Mesenchymal stem cell (in vitro differentiated cells and primary cell): ENCODE measurements around the gene ERICH6B. TPM values are rescaled to one million over a fixed set of nuclear protein-coding genes. Genes with fewer than 3 reads are reported as not detected.
A peak's percentile ranks its signal among the peaks of the same experiment; 100 is the strongest.
"Not testable (repeated sequence)": the region's sequence is repeated elsewhere in the genome, so short reads cannot be mapped to it uniquely, and the experiment has no call there.

Experiments
- DNase-seq: peaks from one replicate; pipeline ENCODE4 v3.0.0-alpha.2; 2013
- H2AFZ ChIP-seq: one replicate; pipeline ENCODE4 v1.6.1; 2013; ENCODE audit warnings: low read depth, mild to moderate bottlenecking, control low read depth, inconsistent platforms, low read length, moderate library complexity
- H2AK5ac ChIP-seq: 2 replicates; pipeline ENCODE4 v1.6.1; 2013; ENCODE audit warnings: low read length, moderate library complexity, mild to moderate bottlenecking, inconsistent platforms; ENCODE audit not compliant: severe bottlenecking
- H2BK120ac ChIP-seq: one replicate; pipeline ENCODE4 v1.6.1; 2013; ENCODE audit warnings: low read depth, mild to moderate bottlenecking, inconsistent platforms, low read length, moderate library complexity
- H2BK12ac ChIP-seq, 2 experiments: one replicate each; pipeline ENCODE4 v1.6.1; 2013; ENCODE audit warnings: inconsistent platforms in 2 of 2, low read length in 2 of 2, mild to moderate bottlenecking in 2 of 2, moderate library complexity in 2 of 2, control low read depth in 1 of 2
- H2BK15ac ChIP-seq: one replicate; pipeline ENCODE4 v1.6.1; 2013; ENCODE audit warnings: mild to moderate bottlenecking, low read depth, inconsistent platforms; ENCODE audit not compliant: poor library complexity, severe bottlenecking
- H2BK5ac ChIP-seq: 2 replicates; pipeline ENCODE4 v1.6.1; 2013; ENCODE audit warnings: low read depth, mild to moderate bottlenecking, low read length, control low read depth, inconsistent platforms; ENCODE audit not compliant: poor library complexity, severe bottlenecking
- H3K14ac ChIP-seq, 2 experiments: one replicate each; pipeline ENCODE4 v1.6.1; 2013; ENCODE audit warnings: inconsistent platforms in 2 of 2, low read length in 2 of 2, control low read depth in 1 of 2, mild to moderate bottlenecking in 1 of 2, moderate library complexity in 1 of 2
- H3K18ac ChIP-seq, 2 experiments: one replicate each; pipeline ENCODE4 v1.6.1; 2013; ENCODE audit warnings: inconsistent platforms in 2 of 2, low read length in 2 of 2, control low read depth in 1 of 2, low read depth in 1 of 2, mild to moderate bottlenecking in 1 of 2
- H3K23ac ChIP-seq, 2 experiments: one replicate each; pipeline ENCODE4 v1.6.1; 2013; ENCODE audit warnings: inconsistent platforms in 2 of 2, low read length in 2 of 2, mild to moderate bottlenecking in 2 of 2, moderate library complexity in 2 of 2, control low read depth in 1 of 2
- H3K27ac ChIP-seq: 2 replicates; pipeline ENCODE4 v1.5.1; 2013; ENCODE audit warnings: mild to moderate bottlenecking, moderate library complexity, low read length, control low read depth, inconsistent platforms; ENCODE audit not compliant: poor library complexity, severe bottlenecking
- H3K27me3 ChIP-seq, 2 experiments: 2 replicates each; pipeline versions ENCODE4 v1.6.1 to v1.7.0; 2013; ENCODE audit warnings: low read length in 2 of 2, mild to moderate bottlenecking in 2 of 2, moderate library complexity in 2 of 2, control low read depth in 1 of 2, inconsistent platforms in 1 of 2; ENCODE audit not compliant: control insufficient read depth in 1 of 2, insufficient read depth in 1 of 2
- H3K36me3 ChIP-seq, 2 experiments: 2 replicates each; pipeline versions ENCODE4 v1.6.1 to v1.7.0; 2013; ENCODE audit warnings: low read length in 2 of 2, control low read depth in 1 of 2, inconsistent platforms in 1 of 2, low read depth in 1 of 2, mild to moderate bottlenecking in 1 of 2; ENCODE audit not compliant: insufficient read depth in 2 of 2, control insufficient read depth in 1 of 2
- H3K4ac ChIP-seq, 2 experiments: one replicate each; pipeline ENCODE4 v1.6.1; 2013; ENCODE audit warnings: inconsistent platforms in 2 of 2, low read length in 2 of 2, mild to moderate bottlenecking in 2 of 2, moderate library complexity in 2 of 2, control low read depth in 1 of 2, low read depth in 1 of 2
- H3K4me1 ChIP-seq: 2 replicates; pipeline ENCODE4 v1.6.1; 2013; ENCODE audit warnings: low read depth, low read length, control low read depth; ENCODE audit not compliant: control insufficient read depth, insufficient read depth
- H3K4me2 ChIP-seq: 2 replicates; pipeline ENCODE4 v1.6.1; 2013; ENCODE audit warnings: low read length, mild to moderate bottlenecking, inconsistent platforms; ENCODE audit not compliant: poor library complexity, severe bottlenecking
- H3K4me3 ChIP-seq, 2 experiments: 2 replicates each; pipeline versions ENCODE4 v1.5.1 to v1.7.0; 2013; ENCODE audit warnings: low read length in 2 of 2, mild to moderate bottlenecking in 2 of 2, control low read depth in 1 of 2, low read depth in 1 of 2; ENCODE audit not compliant: insufficient read depth in 1 of 2
- H3K79me1 ChIP-seq: replicated peaks from 2 replicates; pipeline ENCODE4 v1.6.1; 2013; ENCODE audit warnings: mild to moderate bottlenecking, control low read depth, low read length, inconsistent platforms; ENCODE audit not compliant: poor library complexity, severe bottlenecking
- H3K9ac ChIP-seq: 2 replicates; pipeline ENCODE4 v1.7.0; 2013; ENCODE audit warnings: mild to moderate bottlenecking, low read length, moderate library complexity
- H3K9me3 ChIP-seq: 2 replicates; pipeline ENCODE4 v1.7.0; 2013; ENCODE audit warnings: mild to moderate bottlenecking, low read length; ENCODE audit not compliant: control insufficient read depth
- H4K8ac ChIP-seq: one replicate; pipeline ENCODE4 v1.6.1; 2013; ENCODE audit warnings: inconsistent platforms, mild to moderate bottlenecking, low read length, moderate library complexity
- H4K91ac ChIP-seq: one replicate; pipeline ENCODE4 v1.6.1; 2013; ENCODE audit warnings: mild to moderate bottlenecking, low read length, inconsistent platforms
- WGBS: methylation state at CpG from one replicate; pipeline ENCODE4 v1.1.7; 2013; ENCODE audit warnings: mixed read lengths; 5-methylcytosine and 5-hydroxymethylcytosine counted together
- polyA plus RNA-seq, 2 experiments: library from polyadenylated mRNA; stranded (reverse); fragments of 200-250 nt; gene quantifications; one replicate each; pipeline ENCODE4 v1.2.3, GENCODE V29; 2013

ERICH6B gene
- not detected for polyA plus RNA-seq (2013, experiment 1 of 2)
- polyA plus RNA-seq (2013, experiment 2 of 2): not detected

DNA sequence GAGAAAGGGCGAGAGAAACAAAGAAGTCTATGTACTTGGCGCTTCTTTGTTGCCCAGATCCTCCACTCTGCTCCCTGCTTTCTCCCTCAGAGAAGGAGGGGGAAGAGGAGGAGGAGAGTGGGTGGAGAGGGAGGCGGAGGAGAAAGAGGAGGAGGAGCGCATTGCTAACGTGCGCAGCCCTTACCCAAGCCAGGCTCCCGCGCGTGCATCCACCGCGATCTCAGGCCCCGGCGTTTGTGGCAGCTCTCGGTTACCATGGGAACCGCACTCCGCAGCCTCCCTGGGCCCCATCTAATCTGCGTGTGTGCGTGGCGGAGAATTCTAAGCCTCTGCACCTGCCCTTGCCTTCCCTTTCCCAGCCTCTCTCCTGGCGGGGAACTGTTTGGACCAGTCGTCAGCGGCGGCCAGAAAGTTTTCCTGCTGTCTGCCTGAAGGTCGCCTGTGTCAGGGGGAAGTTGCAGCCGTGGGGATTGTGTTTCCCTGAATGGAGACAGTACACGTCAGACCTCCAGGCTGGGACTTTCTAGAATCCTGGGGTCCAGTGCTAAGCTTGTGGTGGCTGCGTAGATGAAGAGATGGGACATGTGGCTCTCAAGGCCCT lies at the start of gene ERICH6B:
ERICH6B (minus strand) TSS at position 239 of the 601 bp plus-strand sequence. CDS start 18,734 bp downstream, outside the sequence.
- H3K4ac ChIP-seq: no peak within 1 kb of the TSS
- H2BK15ac ChIP-seq: no peak within 1 kb of the TSS
- no peaks in the 10 kb centered on the region for H3K36me3 ChIP-seq
- no peak within 1 kb of the TSS for H3K27ac ChIP-seq
- peak within 1 kb of the TSS; percentile 13 for H4K8ac ChIP-seq
- WGBS: 5% methylated on average over 22 of the region's 27 CpGs
- no peak within 1 kb of the TSS for H3K23ac ChIP-seq
- H2BK12ac ChIP-seq: no peak within 1 kb of the TSS
- peaks cover 57 to 86% of the 10 kb centered on the region in 2 experiments for H3K27me3 ChIP-seq
- peak within 1 kb of the TSS; percentile 41 for H3K4me2 ChIP-seq
- peak within 1 kb of the TSS; percentile 18 for H3K9ac ChIP-seq
- H3K14ac ChIP-seq: no peak within 1 kb of the TSS
- peak; percentile 51 for DNase-seq
- H4K91ac ChIP-seq: no peak within 1 kb of the TSS
- H2AFZ ChIP-seq: peak within 1 kb of the TSS; percentile 19
- H2AK5ac ChIP-seq: no peak within 1 kb of the TSS
- H3K18ac ChIP-seq: no peak within 1 kb of the TSS
- H3K4me3 ChIP-seq: peak within 1 kb of the TSS in 1 of 2 experiments; percentile 60
- peaks cover 3% of the 10 kb centered on the region for H3K9me3 ChIP-seq
- H3K79me1 ChIP-seq: no peaks in the 10 kb centered on the region
- peaks cover 5% of the 10 kb centered on the region for H3K4me1 ChIP-seq
- H2BK120ac ChIP-seq: no peak within 1 kb of the TSS
- no peak within 1 kb of the TSS for H2BK5ac ChIP-seq

DNA sequence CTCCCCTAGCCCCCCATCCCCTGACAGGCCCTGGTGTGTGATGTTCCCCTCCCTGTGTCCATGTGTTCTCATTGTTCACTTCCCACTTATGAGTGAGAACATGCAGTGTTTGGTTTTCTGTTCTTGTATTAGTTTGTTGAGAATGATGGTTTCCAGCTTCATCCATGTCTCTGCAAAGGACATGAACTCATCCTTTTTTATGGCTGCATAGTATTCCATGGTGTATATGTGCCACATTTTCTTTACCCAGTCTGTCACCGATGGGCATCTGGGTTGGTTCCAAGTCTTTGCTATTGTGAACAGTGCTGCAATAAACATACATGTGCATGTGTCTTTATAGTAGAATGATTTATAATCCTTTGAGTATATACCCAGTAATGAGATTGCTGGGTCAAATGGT lies 47.4 kb upstream of the ERICH6B start:
- not testable (repeated sequence) for H3K36me3 ChIP-seq, H3K9me3 ChIP-seq, H3K4me2 ChIP-seq, H3K14ac ChIP-seq, H2BK12ac ChIP-seq, H3K9ac ChIP-seq, H3K23ac ChIP-seq, H2AK5ac ChIP-seq, H3K4me1 ChIP-seq, H2BK5ac ChIP-seq, H4K91ac ChIP-seq, H3K27me3 ChIP-seq, H2BK15ac ChIP-seq, H2AFZ ChIP-seq, H3K79me1 ChIP-seq, DNase-seq, H4K8ac ChIP-seq, H3K27ac ChIP-seq, H2BK120ac ChIP-seq, H3K4me3 ChIP-seq, H3K4ac ChIP-seq, H3K18ac ChIP-seq
- WGBS: 100% methylated on average over 1 of the region's 1 CpG

DNA sequence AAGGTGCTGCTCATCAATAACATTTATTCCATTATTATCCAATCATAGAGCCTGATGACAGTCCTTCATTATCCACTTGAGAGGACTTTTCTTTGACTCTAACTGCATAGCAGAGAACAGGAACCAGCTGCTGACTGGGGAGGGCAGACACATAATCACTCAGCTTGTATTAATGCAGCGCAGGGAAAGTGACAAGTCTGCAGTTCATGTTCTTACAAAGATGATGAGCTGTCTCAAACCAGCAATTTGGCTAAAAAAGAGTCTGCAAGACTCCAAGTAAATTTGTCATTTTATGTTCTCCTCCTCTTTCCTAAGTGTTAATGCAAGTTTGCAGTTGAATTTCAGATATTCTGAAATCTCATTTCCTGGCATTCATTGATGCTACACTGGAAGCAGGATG lies 46.6 kb upstream of the ERICH6B start:
- Histone ChIP-seq H2BK15ac (no peak overlapping the region), H3K4ac (no peak overlapping the region), H2BK120ac (no peak overlapping the region), H3K36me3 (no peaks in the 10 kb centered on the region), H2BK5ac (no peak overlapping the region), H3K4me3 (no peak overlapping the region), H3K23ac (no peak overlapping the region), H3K4me1 (no peaks in the 10 kb centered on the region), H2AK5ac (no peak overlapping the region), H4K8ac (no peak overlapping the region), H3K27me3 (peaks cover 0 to 3% of the 10 kb centered on the region in 2 experiments), H3K14ac (no peak overlapping the region), H4K91ac (no peak overlapping the region), H2BK12ac (no peak overlapping the region), H3K79me1 (no peaks in the 10 kb centered on the region), H3K4me2 (no peak overlapping the region), H3K9me3 (peaks cover 9% of the 10 kb centered on the region), H3K9ac (no peak overlapping the region), H3K27ac (no peak overlapping the region), H3K18ac (no peak overlapping the region), H2AFZ (no peak overlapping the region)
- WGBS: 90% methylated on average over 1 of the region's 1 CpG
- DNase-seq: no peak

DNA sequence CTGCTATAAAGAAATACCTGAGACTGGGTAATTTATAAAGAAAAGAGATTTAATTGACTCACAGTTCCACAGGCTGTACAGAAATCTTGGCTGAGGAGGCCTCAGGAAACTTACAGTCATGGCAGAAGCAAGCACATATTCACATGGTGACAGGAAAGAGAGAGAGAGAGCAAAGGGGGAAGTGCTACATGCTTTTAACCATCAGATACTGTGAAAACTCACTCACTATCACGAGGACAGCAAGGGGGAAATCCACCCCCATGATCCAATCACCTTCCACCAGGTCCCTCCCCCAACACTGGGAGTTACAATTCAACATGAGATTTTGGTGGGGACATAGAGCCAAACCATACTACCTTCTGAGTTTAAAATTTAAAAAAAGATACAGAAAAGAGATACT lies 44.9 kb upstream of the ERICH6B start:
- H3K14ac ChIP-seq, H3K27me3 ChIP-seq, H3K4ac ChIP-seq, H3K23ac ChIP-seq, H2AFZ ChIP-seq, H2BK120ac ChIP-seq, H3K18ac ChIP-seq, H2BK15ac ChIP-seq, H3K4me1 ChIP-seq, H2BK5ac ChIP-seq, H2AK5ac ChIP-seq, H3K4me2 ChIP-seq, H3K36me3 ChIP-seq, H3K79me1 ChIP-seq, H2BK12ac ChIP-seq, H3K27ac ChIP-seq, H4K8ac ChIP-seq, H3K4me3 ChIP-seq, H4K91ac ChIP-seq, H3K9ac ChIP-seq, DNase-seq: not testable (repeated sequence)
- no CpG with 5 or more reads among the region's 1 CpG for WGBS
- H3K9me3 ChIP-seq: peaks cover 13% of the 10 kb centered on the region
